ENCODE data around the gene ERMAP. TPM values are rescaled to one million over a fixed set of nuclear protein-coding genes. Genes with fewer than 3 reads are reported as not detected.

The ERMAP gene
- total and polyA plus RNA-seq, 2 experiments from 2014 or later, result 4.1 to 9.5 TPM

DNA sequence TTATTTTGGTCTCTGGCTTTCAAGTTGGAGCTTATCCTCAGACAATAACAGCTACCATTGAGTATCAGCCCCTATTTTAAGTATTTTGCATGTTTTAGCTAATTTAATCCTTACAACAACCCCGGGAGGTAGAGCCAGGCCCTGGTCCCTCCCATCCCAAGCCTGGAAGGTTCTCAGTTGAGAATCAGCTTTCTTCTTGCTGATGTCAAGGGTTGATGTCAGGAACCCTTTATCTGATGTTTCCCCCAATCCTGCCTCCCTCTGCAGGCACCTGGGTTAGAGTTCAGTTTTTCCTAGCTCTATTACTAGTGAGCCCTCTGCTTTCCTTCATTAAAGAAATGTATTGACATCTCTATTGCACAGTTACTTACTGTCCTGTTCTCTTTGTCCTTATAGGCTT, 3.9 kb downstream of the ERMAP start:
- H3K36me3 ChIP-seq, result no peaks in the 10 kb centered on the region
- no peak for DNase-seq (ENCODE audit: low read depth in 1 of 2, low spot score in 1 of 2)
- H3K4me1 ChIP-seq (ENCODE audit: low read depth), result peaks cover 21% of the 10 kb centered on the region
- H3K27me3 ChIP-seq, result no peaks in the 10 kb centered on the region
- TF ChIP-seq, protein P1, sequence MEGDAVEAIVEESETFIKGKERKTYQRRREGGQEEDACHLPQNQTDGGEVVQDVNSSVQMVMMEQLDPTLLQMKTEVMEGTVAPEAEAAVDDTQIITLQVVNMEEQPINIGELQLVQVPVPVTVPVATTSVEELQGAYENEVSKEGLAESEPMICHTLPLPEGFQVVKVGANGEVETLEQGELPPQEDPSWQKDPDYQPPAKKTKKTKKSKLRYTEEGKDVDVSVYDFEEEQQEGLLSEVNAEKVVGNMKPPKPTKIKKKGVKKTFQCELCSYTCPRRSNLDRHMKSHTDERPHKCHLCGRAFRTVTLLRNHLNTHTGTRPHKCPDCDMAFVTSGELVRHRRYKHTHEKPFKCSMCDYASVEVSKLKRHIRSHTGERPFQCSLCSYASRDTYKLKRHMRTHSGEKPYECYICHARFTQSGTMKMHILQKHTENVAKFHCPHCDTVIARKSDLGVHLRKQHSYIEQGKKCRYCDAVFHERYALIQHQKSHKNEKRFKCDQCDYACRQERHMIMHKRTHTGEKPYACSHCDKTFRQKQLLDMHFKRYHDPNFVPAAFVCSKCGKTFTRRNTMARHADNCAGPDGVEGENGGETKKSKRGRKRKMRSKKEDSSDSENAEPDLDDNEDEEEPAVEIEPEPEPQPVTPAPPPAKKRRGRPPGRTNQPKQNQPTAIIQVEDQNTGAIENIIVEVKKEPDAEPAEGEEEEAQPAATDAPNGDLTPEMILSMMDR (IDR thresholded peaks at IDR 0.05; ENCODE audit: low read depth, low read length), result no peak
- no peak overlapping the region for H3K4me3 ChIP-seq
- no peaks in the 10 kb centered on the region for H3K9me3 ChIP-seq (ENCODE audit: low read depth)
- H3K27ac ChIP-seq, result no peak overlapping the region

DNA sequence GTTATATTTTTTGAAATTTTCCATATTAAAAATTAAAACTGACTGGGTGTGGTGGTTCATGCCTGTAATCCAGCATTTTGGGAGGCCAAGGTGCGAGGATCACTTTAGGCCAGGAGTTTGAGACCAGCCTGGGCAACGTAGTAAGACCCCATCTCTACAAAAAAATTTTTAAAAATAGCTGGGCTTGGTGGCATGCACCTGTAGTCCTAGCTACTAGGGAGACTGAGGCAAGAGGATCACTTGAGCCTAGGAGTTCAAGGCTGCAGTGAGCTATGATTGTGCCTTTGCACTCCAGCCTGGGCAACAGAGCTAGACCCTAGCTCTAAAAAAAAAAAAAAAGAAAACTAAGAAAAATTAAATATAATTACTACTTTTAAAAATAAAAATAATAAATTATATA, 4.8 kb downstream of the ERMAP start:
- no peak overlapping the region for H3K27ac ChIP-seq
- H3K9me3 ChIP-seq (ENCODE audit: low read depth), result no peaks in the 10 kb centered on the region
- H3K4me3 ChIP-seq, result no peak overlapping the region
- no peak for DNase-seq (ENCODE audit: low read depth in 1 of 2, low spot score in 1 of 2)
- TF ChIP-seq, protein P1 (IDR thresholded peaks at IDR 0.05; ENCODE audit: low read depth, low read length), result no peak
- peaks cover 14% of the 10 kb centered on the region for H3K4me1 ChIP-seq (ENCODE audit: low read depth)
- H3K36me3 ChIP-seq, result no peaks in the 10 kb centered on the region
- H3K27me3 ChIP-seq, result no peaks in the 10 kb centered on the region

DNA sequence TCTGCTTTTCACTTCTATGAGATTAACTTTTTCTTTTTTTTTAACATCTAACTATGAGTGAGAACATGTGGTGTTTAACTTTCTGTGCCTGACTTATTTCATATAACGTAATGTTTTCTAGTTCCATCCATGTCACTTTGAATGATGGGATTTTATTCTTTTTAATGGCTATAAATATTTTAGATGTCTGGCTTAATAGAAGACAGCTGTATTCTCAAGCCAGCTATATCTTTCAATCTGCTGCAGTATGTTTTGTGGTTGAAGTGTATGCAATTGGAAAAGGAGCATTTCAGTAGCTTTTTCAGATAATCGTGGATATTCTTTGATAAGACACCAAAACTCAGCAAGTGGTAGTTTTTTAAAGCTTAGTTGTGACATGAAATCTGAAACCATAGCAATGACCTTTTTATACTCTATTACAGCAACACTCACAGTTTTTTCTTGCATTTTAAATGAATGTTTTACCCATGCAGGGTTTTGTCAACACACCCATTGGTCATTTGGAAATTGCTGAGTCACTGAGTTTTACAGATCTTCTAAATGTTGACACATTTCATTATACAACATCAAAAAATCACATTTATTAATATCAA, 6.0 kb downstream of the ERMAP start:
- TF ChIP-seq, protein P1 (IDR thresholded peaks at IDR 0.05; ENCODE audit: low read depth, low read length), result no peak

DNA sequence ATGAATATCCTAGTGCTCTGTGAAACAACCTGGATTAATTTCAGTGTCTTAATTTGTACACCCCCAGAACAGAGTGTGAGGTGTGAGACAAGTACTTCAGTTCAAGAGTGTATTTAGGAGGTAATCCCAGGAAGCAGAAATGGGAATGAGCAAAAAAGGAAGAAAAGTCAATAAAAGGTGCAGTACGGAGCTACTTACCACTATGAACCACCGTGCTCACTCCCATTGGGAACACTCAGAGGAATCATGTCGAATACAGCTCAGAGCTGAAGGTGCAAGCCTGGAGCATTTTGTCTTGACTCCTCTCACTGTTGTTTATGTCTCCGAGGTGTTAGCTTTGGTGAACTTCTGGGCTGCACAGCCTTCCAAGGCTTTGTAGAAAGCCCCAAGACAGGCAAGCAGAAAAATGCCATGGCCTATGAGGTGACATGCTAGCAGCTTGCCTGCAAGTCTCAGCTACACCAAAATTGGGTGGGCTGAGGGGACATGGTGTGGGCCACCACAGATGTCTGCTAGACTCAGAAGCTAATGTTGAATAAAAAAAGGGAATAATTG, 7.6 kb downstream of the ERMAP start:
- no peaks in the 10 kb centered on the region for H3K9me3 ChIP-seq (ENCODE audit: low read depth)
- H3K4me1 ChIP-seq (ENCODE audit: low read depth), result peaks cover 14% of the 10 kb centered on the region
- H3K36me3 ChIP-seq, result no peaks in the 10 kb centered on the region
- TF ChIP-seq, protein P1 (IDR thresholded peaks at IDR 0.05; ENCODE audit: low read depth, low read length), result no peak
- no peaks in the 10 kb centered on the region for H3K27me3 ChIP-seq
- no peak for DNase-seq (ENCODE audit: low read depth in 1 of 2, low spot score in 1 of 2)
- H3K27ac ChIP-seq, result peak overlapping the region; percentile 64
- H3K4me3 ChIP-seq, result no peak overlapping the region

More for the DNA sequence above, 6.0 kb downstream of the ERMAP start:
- Histone ChIP-seq H3K4me1 (ENCODE audit: low read depth) (peaks cover 14% of the 10 kb centered on the region), H3K4me3 (no peak overlapping the region), H3K27ac (no peak overlapping the region), H3K36me3 (no peaks in the 10 kb centered on the region), H3K27me3 (no peaks in the 10 kb centered on the region), H3K9me3 (ENCODE audit: low read depth) (no peaks in the 10 kb centered on the region)
- DNase-seq (ENCODE audit: low read depth in 1 of 2, low spot score in 1 of 2), result peak in 1 of 2 donors; percentile 69

DNA sequence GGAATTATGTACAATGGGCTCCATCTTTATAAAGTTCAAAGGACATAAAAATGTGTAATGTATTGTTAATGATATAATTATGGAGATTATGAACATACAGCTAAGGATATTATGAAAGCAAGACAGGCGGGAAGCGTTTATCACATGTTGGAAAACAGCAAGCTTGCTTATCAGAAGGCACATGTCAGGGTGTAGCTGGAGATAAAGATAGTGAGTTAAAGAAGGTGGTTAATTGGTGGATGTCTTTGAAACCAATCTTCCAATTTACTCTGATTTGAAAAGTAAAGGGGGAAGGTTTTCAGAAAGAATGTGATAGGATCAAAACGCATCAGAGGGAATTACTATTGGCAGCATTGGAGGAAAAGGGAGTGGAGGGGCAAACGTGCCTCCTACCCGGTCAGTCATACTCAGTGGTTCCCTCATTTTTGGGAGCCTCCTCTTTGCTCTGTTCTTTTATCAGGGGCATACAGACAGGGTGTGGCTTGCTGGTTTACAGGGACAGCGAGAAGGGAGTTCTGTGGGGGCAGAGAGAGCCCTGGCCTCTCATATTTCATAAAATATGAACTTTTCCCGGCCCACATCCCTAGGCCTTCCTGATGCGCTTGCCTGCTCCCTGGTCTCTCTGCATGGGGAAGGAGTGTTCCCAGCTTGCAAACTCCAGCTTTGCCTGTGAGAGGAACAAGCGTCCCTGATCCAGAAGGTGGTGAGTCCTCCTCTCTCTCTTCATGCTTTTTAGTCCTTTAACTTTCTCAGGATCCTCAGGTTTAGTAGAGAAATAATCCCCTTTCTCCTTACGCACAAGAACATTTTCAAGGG, 8.3 kb downstream of the ERMAP start:
- H3K36me3 ChIP-seq, result no peaks in the 10 kb centered on the region
- no peaks in the 10 kb centered on the region for H3K27me3 ChIP-seq
- H3K27ac ChIP-seq, result peak overlapping the region; percentile 64
- DNase-seq (ENCODE audit: low read depth in 1 of 2, low spot score in 1 of 2), result no peak
- H3K9me3 ChIP-seq (ENCODE audit: low read depth), result no peaks in the 10 kb centered on the region
- H3K4me1 ChIP-seq (ENCODE audit: low read depth), result peaks cover 14% of the 10 kb centered on the region
- TF ChIP-seq, protein P1 (IDR thresholded peaks at IDR 0.05; ENCODE audit: low read depth, low read length), result no peak
- no peak overlapping the region for H3K4me3 ChIP-seq
